ENCODE results near the gene PCP2.

PCP2 gene

GRCh38 chr19:7633698-7634097 is at the start of gene PCP2:
PCP2 (minus strand) TSS chr19:7633719; CDS start chr19:7633457, 262 bp downstream.
- no peak for DNase-seq

- DNase-seq, result no peak
Observed at GRCh38 chr19:7682175-7682855, 48.8 kb upstream of the PCP2 start.

GRCh38 chr19:7681340-7682174 is 48.0 kb upstream of the PCP2 start:
- DNase-seq, result peak; percentile 89

- DNase-seq, result peak; percentile 90
Observed at GRCh38 chr19:7680606-7681339, 47.3 kb upstream of the PCP2 start, which contains the start of gene TRAPPC5. TRAPPC5 (plus strand) TSS chr19:7680833; CDS start chr19:7682254, 1,421 bp downstream.

- DNase-seq, result peak; percentile 13
Observed at GRCh38 chr19:7679771-7680605, 46.5 kb upstream of the PCP2 start.

- DNase-seq, result peak; percentile 82
Observed at GRCh38 chr19:7678971-7679751, 45.6 kb upstream of the PCP2 start.

- peak; percentile 51 for DNase-seq
Observed at GRCh38 chr19:7677669-7678311, 44.3 kb upstream of the PCP2 start.

GRCh38 chr19:7676854-7677253 is 43.3 kb upstream of the PCP2 start, which contains the start of gene MCEMP1:
MCEMP1 (plus strand) TSS chr19:7677090; CDS start chr19:7677121, 31 bp downstream.
- DNase-seq, result peak; percentile 28

- DNase-seq, result peak; percentile 36
Observed at GRCh38 chr19:7676376-7676775, 42.9 kb upstream of the PCP2 start.

- DNase-seq, result peak; percentile 76
Observed at GRCh38 chr19:7674010-7675005, 40.8 kb upstream of the PCP2 start.

GRCh38 chr19:7672522-7672921 is 39.0 kb upstream of the PCP2 start:
- DNase-seq, result peak; percentile 15

- no peak for DNase-seq
Observed at GRCh38 chr19:7670790-7671189, 37.3 kb upstream of the PCP2 start.

- DNase-seq, result peak; percentile 65
Observed at GRCh38 chr19:7670150-7670783, 36.7 kb upstream of the PCP2 start.

GRCh38 chr19:7669641-7670040 is 36.1 kb upstream of the PCP2 start:
- no peak for DNase-seq

GRCh38 chr19:7668842-7669241 is 35.3 kb upstream of the PCP2 start, which contains the start of gene RETN:
RETN (plus strand) TSS chr19:7669049; CDS start chr19:7669327, 278 bp downstream.
- DNase-seq, result no peak

- DNase-seq, result no peak
Observed at GRCh38 chr19:7665076-7665475, 31.6 kb upstream of the PCP2 start.

- DNase-seq, result no peak
Observed at GRCh38 chr19:7663706-7664105, 30.2 kb upstream of the PCP2 start.

GRCh38 chr19:7662657-7663056 is 29.1 kb upstream of the PCP2 start:
- no peak for DNase-seq

All from CD4-positive, alpha-beta T cell treated with Interleukin-15 for 1 hour (primary cell).